Heart right ventricle (tissue), 16 donors: ENCODE results near the gene E2F3. TPM values are rescaled to one million over a fixed set of nuclear protein-coding genes. Genes with fewer than 3 reads are reported as not detected.
"Not testable (repeated sequence)": the region's sequence is repeated elsewhere in the genome, so short reads cannot be mapped to it uniquely, and the experiment has no call there.

Experiments used
- ATAC-seq, 8 donors: fragments of 200-7000 bp; cut with Tn5 transposase; one replicate each; pipeline ENCODE4 v1.9.1; 2020; ENCODE audit warnings: mild to moderate bottlenecking in 8 of 8, moderate library complexity in 8 of 8, moderate number of reproducible peaks in 1 of 8
- DNase-seq, 2 donors: peaks; one replicate each; pipeline ENCODE4 v3.0.0-alpha.2; 2020
- H3K27ac ChIP-seq, 10 donors: fragments of 200-600 bp; sonication (generic) in 2 of 10; one replicate each; pipeline versions ENCODE4 v1.5.0 to v1.8.0; 2020 to 2022; ENCODE audit warnings: mild to moderate bottlenecking in 3 of 10
- H3K27me3 ChIP-seq, 7 donors: fragments of 200-600 bp; one replicate each; pipeline ENCODE4 v1.8.0; 2021 to 2022; ENCODE audit warnings: mild to moderate bottlenecking in 2 of 7
- H3K36me3 ChIP-seq, 9 donors: fragments of 200-600 bp; sonication (generic) in 1 of 9; one replicate each; pipeline versions ENCODE4 v1.5.0 to v1.8.0; 2020 to 2022; ENCODE audit warnings: mild to moderate bottlenecking in 2 of 9
- H3K4me1 ChIP-seq, 9 donors: fragments of 200-600 bp; sonication (generic) in 1 of 9; one replicate each; pipeline versions ENCODE4 v1.5.0 to v1.8.0; 2020 to 2022; ENCODE audit warnings: mild to moderate bottlenecking in 4 of 9
- H3K4me3 ChIP-seq, 10 donors: fragments of 200-600 bp; sonication (generic) in 2 of 10; one replicate each; pipeline versions ENCODE4 v1.5.0 to v1.8.0; 2020 to 2022; ENCODE audit warnings: mild to moderate bottlenecking in 7 of 10, moderate library complexity in 2 of 10
- H3K9me3 ChIP-seq, 11 donors: fragments of 200-600 bp in 10 of 11; sonication (generic) in 2 of 11; one replicate each; pipeline versions ENCODE4 v1.5.0 to v1.8.0; 2013 to 2022; ENCODE audit warnings: mild to moderate bottlenecking in 2 of 11, control low read depth in 1 of 11, moderate library complexity in 1 of 11
- WGBS, 2 donors: extraction: QIAGEN DNeasy Blood & Tissue Kit; methylation state at CpG; one replicate each; pipeline ENCODE4 v1.1.7; 2013; ENCODE audit warnings: inconsistent platforms in 1 of 2; 5-methylcytosine and 5-hydroxymethylcytosine counted together
- intact Hi-C, 10 donors: fragments of 100-400 bp; cut with DNase I; formaldehyde crosslinking; loops; one replicate each; pipeline versions ENCODE4 v1.11.1 to v1.14.2; 2022
- polyA plus RNA-seq, 2 donors: library from polyadenylated mRNA; stranded (reverse); fragments of 200-250 nt; gene quantifications; one replicate each; pipeline ENCODE4 v1.2.3, GENCODE V29; 2013
- total RNA-seq, 10 donors: library from RNA; stranded (reverse); fragmentation: NEBNext Ultra II Directional in 3 of 10; extraction: Animal tissue kit (Norgen Biotek cat#: 25700) in 3 of 10; gene quantifications; one replicate each; pipeline versions ENCODE4 v1.2.1 to v1.2.4, GENCODE V29; 2021 to 2023
- TF ChIP-seq, protein P1 (sequence below), 9 donors: fragments of 200-600 bp; sonication (generic) in 2 of 9; IDR thresholded peaks; one replicate each; pipeline versions ENCODE4 v1.5.0 to v1.8.0; 2021 to 2022; ENCODE audit warnings: antibody characterized with exemption in 9 of 9, mild to moderate bottlenecking in 5 of 9, moderate library complexity in 1 of 9
- donor health status: Arrhythmogenic right ventricular cardiomyopathy.
- donor health status: ischemic (EF 13 %, LVEDD 7.1; RV severe dilation, severe dysfunction).
- donor health status: healthy with polysubstance abuse.
- donor health status: DM: no; HTN: yes; CAD: no.
- donor health status: DM: no; HTN: no; CAD: no.
- donor health status: ischemic (EF 25% LVEDD 6.9; RV normal size, moderate dysfunction).
- donor health status: ischemic (EF 25% LVEDD 5.7; RV mildly dilated, moderate dysfunction).
- donor health status: healthy.
- donor health status: DM: yes; HTN: yes; CAD: no.
- donor health status: Ischemic cardiomyopathy.
- donor health status: ischemic (EF 35%, LVEDD 5.7; RV mildly dilated, moderate dysfunction).
- donor health status: nonischemic (EF 11% LVEDD 7.7; RV severe dilation, severe dysfunction).
- donor health status: DM: yes; HTN: yes; CAD: no.
- donor health status: PGD.
- donor health status: ischemic (EF 29% LVEDD 5.4; RV normal size, mild dysfunction).
- donor health status: nonischemic (EF 23%, LVEDD 6.1; RV moderate dilation, normal function).

The E2F3 gene
- total and polyA plus RNA-seq, 12 donors: 2.5 to 11.9 (median 7.3) TPM

DNA sequence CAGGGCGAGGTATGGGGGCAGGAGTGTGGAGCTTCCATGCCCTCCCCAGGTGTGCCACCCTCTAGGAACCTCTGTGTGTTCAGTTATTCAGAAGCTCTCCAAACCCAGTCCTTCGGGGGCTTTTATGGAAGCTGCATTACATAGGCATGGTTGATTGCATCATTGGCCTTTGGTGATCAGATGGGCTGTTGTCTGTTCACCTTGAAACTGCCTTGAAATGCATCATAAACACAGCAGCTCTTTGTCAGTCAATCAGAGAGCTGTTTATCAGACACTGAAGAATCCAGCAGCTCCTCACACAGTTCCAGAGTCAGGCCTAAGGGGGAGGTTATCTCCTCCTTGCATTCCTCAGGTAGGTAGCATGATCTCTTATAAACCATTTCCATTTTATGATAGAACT lies 62.4 kb downstream of the E2F3 start:
- Histone ChIP-seq H3K9me3 (peaks cover 0 to 10% (median 0%) of the 10 kb centered on the region in 11 donors), H3K4me3 (no peak overlapping the region), H3K4me1 (peaks cover 0 to 4% (median 0%) of the 10 kb centered on the region in 9 donors), H3K27me3 (no peaks in the 10 kb centered on the region), H3K36me3 (peaks cover 0 to 17% (median 0%) of the 10 kb centered on the region in 9 donors), H3K27ac (no peak overlapping the region)
- TF ChIP-seq, protein P1, sequence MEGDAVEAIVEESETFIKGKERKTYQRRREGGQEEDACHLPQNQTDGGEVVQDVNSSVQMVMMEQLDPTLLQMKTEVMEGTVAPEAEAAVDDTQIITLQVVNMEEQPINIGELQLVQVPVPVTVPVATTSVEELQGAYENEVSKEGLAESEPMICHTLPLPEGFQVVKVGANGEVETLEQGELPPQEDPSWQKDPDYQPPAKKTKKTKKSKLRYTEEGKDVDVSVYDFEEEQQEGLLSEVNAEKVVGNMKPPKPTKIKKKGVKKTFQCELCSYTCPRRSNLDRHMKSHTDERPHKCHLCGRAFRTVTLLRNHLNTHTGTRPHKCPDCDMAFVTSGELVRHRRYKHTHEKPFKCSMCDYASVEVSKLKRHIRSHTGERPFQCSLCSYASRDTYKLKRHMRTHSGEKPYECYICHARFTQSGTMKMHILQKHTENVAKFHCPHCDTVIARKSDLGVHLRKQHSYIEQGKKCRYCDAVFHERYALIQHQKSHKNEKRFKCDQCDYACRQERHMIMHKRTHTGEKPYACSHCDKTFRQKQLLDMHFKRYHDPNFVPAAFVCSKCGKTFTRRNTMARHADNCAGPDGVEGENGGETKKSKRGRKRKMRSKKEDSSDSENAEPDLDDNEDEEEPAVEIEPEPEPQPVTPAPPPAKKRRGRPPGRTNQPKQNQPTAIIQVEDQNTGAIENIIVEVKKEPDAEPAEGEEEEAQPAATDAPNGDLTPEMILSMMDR (IDR thresholded peaks at IDR 0.05): no peak
- no peak for ATAC-seq
- intact Hi-C loops: no loop called here
- DNase-seq: no peak
- 92 to 97% methylated on average over 2 of the region's 2 CpGs for WGBS, 2 donors

DNA sequence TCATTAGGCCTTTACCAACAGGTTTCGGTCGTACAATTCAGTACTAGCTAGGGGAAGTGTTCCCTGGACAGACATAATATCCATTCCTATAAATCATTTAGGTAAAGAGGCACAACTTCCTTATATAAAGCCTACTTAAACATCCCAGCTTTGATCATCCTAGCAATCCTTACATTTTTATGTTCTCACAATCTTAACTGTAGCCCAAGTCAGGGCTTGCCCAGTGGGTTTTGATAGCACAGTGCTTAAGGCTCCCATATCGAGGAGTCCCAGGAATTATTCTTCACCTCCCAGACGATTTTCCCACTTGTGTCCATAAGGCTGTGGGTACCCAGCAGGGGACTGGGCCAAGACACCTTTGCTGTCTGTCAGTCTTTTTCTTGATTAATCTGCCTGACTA lies 63.2 kb downstream of the E2F3 start:
- 97 to 98% methylated on average over 4 of the region's 4 CpGs for WGBS, 2 donors
- DNase-seq: no peak
- no peak overlapping the region for H3K27ac ChIP-seq
- H3K9me3 ChIP-seq: peaks cover 0 to 10% (median 0%) of the 10 kb centered on the region in 11 donors
- H3K27me3 ChIP-seq: no peaks in the 10 kb centered on the region
- H3K4me3 ChIP-seq: no peak overlapping the region
- H3K36me3 ChIP-seq: peaks cover 0 to 14% (median 0%) of the 10 kb centered on the region in 9 donors
- no peak for ATAC-seq
- peaks cover 0 to 4% (median 0%) of the 10 kb centered on the region in 9 donors for H3K4me1 ChIP-seq
- intact Hi-C loops: no loop called here
- TF ChIP-seq, protein P1 (IDR thresholded peaks at IDR 0.05): no peak

DNA sequence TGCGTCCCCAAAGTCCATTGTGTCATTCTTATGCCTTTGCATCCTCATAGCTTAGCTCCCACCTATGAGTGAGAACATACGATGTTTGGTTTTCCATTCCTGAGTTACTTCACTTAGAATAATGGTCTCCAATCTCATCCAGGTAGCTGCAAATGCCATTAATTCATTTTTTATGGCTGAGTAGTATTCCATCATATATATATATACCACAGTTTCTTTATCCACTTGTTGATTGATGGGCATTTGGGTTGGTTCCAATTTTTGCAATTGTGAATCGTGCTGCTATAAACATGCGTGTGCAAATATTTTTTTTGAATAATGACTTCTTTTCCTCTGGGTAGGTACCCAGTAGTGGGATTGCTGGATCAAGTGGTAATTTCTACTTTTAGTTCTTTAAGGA lies 63.9 kb downstream of the E2F3 start:
- H3K4me1 ChIP-seq, ATAC-seq, H3K27me3 ChIP-seq, H3K4me3 ChIP-seq, intact Hi-C loops, DNase-seq, H3K27ac ChIP-seq: not testable (repeated sequence)
- peaks cover 0 to 10% (median 0%) of the 10 kb centered on the region in 9 donors for H3K36me3 ChIP-seq
- WGBS, 2 donors: 97 to 99% methylated on average over 4 of the region's 4 CpGs
- peaks cover 0 to 10% (median 0%) of the 10 kb centered on the region in 11 donors for H3K9me3 ChIP-seq

DNA sequence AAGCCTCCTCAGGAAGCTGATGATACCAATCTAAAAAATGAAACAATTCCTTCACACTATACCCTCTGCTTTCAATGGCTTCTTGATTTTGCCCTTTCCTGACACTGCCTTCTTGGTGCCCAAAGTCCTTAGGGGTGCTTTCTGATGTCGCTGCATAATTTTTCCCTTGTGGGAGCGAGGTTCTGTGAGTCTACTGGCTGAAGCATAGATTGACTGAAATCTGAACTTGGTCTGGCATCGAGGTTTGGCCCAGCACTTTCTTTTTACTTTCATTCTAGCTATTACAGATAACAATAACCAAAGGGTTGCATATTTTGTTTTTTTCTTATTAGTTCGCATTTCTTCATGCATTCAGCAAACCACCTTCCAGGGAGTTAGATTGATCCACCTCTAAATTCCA lies 65.8 kb downstream of the E2F3 start:
- ATAC-seq (no peak), DNase-seq (no peak)
- no peaks in the 10 kb centered on the region for H3K27me3 ChIP-seq
- 92 to 97% methylated on average over 4 of the region's 4 CpGs for WGBS, 2 donors
- H3K27ac ChIP-seq: no peak overlapping the region
- H3K4me1 ChIP-seq: peaks cover 0 to 8% (median 0%) of the 10 kb centered on the region in 9 donors
- peaks cover 0 to 10% (median 0%) of the 10 kb centered on the region in 11 donors for H3K9me3 ChIP-seq
- TF ChIP-seq, protein P1 (IDR thresholded peaks at IDR 0.05): no peak
- no peak overlapping the region for H3K4me3 ChIP-seq
- intact Hi-C loops: no loop called here
- H3K36me3 ChIP-seq: peaks cover 0 to 10% (median 0%) of the 10 kb centered on the region in 9 donors

DNA sequence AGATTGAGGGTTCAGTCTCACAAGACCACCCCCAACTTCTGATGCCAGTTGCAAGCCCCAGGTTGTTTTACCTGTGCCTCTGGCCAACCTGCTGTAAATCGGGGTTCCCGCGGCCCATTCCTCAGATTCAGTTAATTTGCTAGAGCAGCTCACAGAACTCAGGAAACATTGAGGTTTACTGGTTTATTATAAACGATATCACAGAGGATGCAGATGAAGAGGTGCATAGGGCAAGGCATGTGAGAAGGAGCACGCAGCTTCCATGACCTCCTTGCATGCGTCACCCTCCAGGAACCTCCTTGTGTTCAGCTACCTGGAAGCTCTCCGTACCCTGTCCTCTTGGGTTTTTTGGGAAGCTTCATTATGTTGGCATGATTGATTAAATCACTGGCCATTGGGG lies 66.5 kb downstream of the E2F3 start:
- Histone ChIP-seq H3K36me3 (peaks cover 0 to 10% (median 0%) of the 10 kb centered on the region in 9 donors), H3K4me3 (no peak overlapping the region), H3K9me3 (peaks cover 0 to 6% (median 0%) of the 10 kb centered on the region in 11 donors), H3K4me1 (peaks cover 0 to 5% (median 0%) of the 10 kb centered on the region in 9 donors), H3K27ac (no peak overlapping the region), H3K27me3 (no peaks in the 10 kb centered on the region)
- DNase-seq (no peak), ATAC-seq (no peak)
- intact Hi-C loops: no loop called here
- TF ChIP-seq, protein P1 (IDR thresholded peaks at IDR 0.05): no peak
- 94 to 95% methylated on average over 7 of the region's 7 CpGs for WGBS, 2 donors
